ENCODE data around the gene HAPSTR1.
A peak's percentile ranks its signal among the peaks of the same experiment; 100 is the strongest.

The HAPSTR1 gene

GRCh38 chr16:9124444-9124843 is 33.0 kb downstream of the HAPSTR1 start:
- no peak for DNase-seq (ENCODE audit: low spot score)

- DNase-seq (ENCODE audit: low spot score) = no peak
These were observed 33.6 kb downstream of the HAPSTR1 start for GRCh38 chr16:9124908-9125584.

- DNase-seq (ENCODE audit: low spot score) = no peak
These were observed 34.4 kb downstream of the HAPSTR1 start for GRCh38 chr16:9125658-9126505.

GRCh38 chr16:9126609-9127008 is 35.2 kb downstream of the HAPSTR1 start:
- no peak for DNase-seq (ENCODE audit: low spot score)

GRCh38 chr16:9128346-9129342 is 37.2 kb downstream of the HAPSTR1 start:
- no peak for DNase-seq (ENCODE audit: low spot score)

- no peak for DNase-seq (ENCODE audit: low spot score)
These were observed 42.9 kb downstream of the HAPSTR1 start for GRCh38 chr16:9134306-9134705.

GRCh38 chr16:9134739-9135138 is 43.3 kb downstream of the HAPSTR1 start:
- peak; percentile 58 for DNase-seq (ENCODE audit: low spot score)

- no peak for DNase-seq (ENCODE audit: low spot score)
These were observed 44.4 kb downstream of the HAPSTR1 start for GRCh38 chr16:9135797-9136196.

- DNase-seq (ENCODE audit: low spot score) = no peak
These were observed 45.2 kb downstream of the HAPSTR1 start for GRCh38 chr16:9136596-9136995.

- no peak for DNase-seq (ENCODE audit: low spot score)
These were observed 46.7 kb downstream of the HAPSTR1 start for GRCh38 chr16:9138021-9138680.

- DNase-seq (ENCODE audit: low spot score) = peak; percentile 42
These were observed 47.5 kb downstream of the HAPSTR1 start for GRCh38 chr16:9138731-9139501.

- DNase-seq (ENCODE audit: low spot score) = peak; percentile 59
These were observed 48.5 kb downstream of the HAPSTR1 start for GRCh38 chr16:9139965-9140364.

All from SW480 (cell line).